ENCODE results near the gene CTRB2.
"Not testable (repeated sequence)": the region's sequence is repeated elsewhere in the genome, so short reads cannot be mapped to it uniquely, and the experiment has no call there.

The CTRB2 gene

DNA sequence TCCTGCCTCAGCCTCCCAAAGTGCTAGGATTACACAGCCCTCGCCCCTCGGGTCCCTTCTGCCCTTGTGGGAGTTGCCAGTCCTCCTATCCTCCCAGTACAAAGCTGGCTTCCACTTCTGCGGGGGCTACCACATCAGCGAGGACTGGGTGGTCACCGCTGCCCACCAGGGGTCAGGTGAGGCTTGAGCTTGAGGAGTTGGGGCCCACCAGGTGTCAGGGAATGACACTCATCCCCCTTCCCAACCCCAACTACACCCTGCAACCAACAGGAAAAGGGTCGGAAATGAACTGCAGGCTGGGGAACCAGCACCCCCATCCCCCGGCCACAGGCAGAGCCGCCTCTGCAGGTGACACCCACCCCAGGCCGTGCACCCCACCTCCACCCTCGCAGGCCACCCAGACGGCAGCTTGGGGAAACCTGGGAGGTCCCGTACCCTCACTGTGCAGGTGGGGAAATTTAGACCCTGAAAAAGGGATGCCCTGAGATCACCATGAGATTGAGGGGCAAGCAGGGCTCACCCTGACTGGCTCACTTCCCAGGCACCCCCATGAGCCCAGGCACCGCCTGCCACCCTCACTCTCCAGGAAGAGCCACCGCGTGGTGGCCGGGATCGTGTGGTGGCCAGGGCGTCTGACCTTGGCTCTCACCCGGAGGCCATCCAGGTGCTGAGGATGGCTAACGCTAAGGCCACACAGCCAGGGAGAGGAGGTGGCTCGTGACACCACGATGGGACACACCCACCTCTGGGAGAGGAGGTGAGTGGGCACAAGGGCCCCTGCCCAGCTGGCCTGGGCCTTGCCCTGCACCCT, 19.8 kb upstream of the CTRB2 start:
- DNase-seq: no peak
- TF ChIP-seq POLR2A (IDR thresholded peaks at IDR 0.05; ENCODE audit: low read length): no peak
- TF ChIP-seq GATA1 (IDR thresholded peaks at IDR 0.05; ENCODE audit: low read depth, low read length): no peak

GRCh38 chr16:75225678-75226515, 18.9 kb upstream of the CTRB2 start:
- no peak for TF ChIP-seq GATA1 (IDR thresholded peaks at IDR 0.05; ENCODE audit: low read depth, low read length)
- TF ChIP-seq POLR2A (IDR thresholded peaks at IDR 0.05; ENCODE audit: low read length): no peak
- DNase-seq: no peak

- TF ChIP-seq POLR2A (IDR thresholded peaks at IDR 0.05; ENCODE audit: low read length) (no peak), GATA1 (IDR thresholded peaks at IDR 0.05; ENCODE audit: low read depth, low read length) (no peak)
- no peak for DNase-seq
These were observed 18.1 kb upstream of the CTRB2 start for GRCh38 chr16:75225092-75225491.

DNA sequence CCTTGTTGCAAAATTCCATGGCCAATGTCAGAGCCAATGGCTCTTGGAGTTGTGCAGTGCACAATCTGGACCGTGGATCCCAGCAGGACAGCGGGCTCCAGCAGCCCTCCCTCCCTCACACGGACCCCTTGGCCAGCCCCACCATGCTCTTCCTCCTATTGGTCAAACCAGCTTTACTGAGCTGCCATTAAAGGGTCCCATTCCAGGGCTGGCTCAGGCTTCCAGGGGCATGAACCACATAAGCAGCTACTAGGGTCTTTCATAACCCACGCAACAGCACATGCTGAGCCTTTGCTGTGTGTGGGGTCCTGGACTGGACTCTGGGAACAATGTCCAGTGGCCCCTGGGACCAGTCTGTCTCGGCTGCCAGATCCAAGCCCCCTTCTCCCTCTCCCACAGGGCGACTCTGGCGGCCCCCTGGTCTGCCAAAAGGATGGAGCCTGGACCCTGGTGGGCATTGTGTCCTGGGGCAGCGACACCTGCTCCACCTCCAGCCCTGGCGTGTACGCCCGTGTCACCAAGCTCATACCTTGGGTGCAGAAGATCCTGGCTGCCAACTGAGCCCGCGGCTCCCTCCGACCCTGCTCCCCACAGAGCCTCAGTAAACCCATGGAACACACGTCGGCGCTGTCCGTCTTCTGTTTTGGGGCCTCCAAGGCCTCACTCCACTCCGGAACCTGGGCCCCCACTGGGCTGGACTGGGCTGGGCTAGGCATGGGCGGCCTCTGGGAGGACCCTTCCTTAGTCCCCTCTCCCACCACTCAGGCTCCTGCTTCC, 17.5 kb upstream of the CTRB2 start:
- DNase-seq: no peak
- TF ChIP-seq POLR2A (IDR thresholded peaks at IDR 0.05; ENCODE audit: low read length) (no peak), GATA1 (IDR thresholded peaks at IDR 0.05; ENCODE audit: low read depth, low read length) (no peak)

- DNase-seq: not testable (repeated sequence)
These were observed 16.2 kb upstream of the CTRB2 start for GRCh38 chr16:75223129-75223528.

- TF ChIP-seq GATA1 (IDR thresholded peaks at IDR 0.05; ENCODE audit: low read depth, low read length): no peak
- no peak for TF ChIP-seq POLR2A (IDR thresholded peaks at IDR 0.05; ENCODE audit: low read length)
- no peak for DNase-seq
These were observed 15.4 kb upstream of the CTRB2 start for GRCh38 chr16:75222271-75222783.

DNA sequence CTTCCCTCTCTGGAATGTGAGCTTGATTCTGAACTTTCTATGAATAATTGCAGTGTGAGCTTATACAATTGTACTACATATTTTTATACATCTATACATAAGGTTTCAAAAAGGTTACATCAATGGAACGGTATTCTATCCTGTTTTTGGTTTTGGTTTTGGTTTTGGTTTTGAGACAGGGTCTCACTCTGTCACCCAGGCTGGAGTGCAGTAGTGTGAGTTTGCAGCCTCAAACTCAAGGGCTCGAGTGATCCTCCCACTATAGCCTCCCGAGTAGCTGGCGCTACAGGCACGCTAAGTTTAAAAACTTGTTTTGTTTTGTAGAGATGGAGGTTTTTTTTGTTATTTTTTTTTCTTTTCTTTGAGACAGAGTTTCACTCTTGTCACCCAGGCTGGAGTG, 12.9 kb upstream of the CTRB2 start:
- DNase-seq: no peak
- no peak for TF ChIP-seq GATA1 (IDR thresholded peaks at IDR 0.05; ENCODE audit: low read depth, low read length)
- no peak for TF ChIP-seq POLR2A (IDR thresholded peaks at IDR 0.05; ENCODE audit: low read length)

DNA sequence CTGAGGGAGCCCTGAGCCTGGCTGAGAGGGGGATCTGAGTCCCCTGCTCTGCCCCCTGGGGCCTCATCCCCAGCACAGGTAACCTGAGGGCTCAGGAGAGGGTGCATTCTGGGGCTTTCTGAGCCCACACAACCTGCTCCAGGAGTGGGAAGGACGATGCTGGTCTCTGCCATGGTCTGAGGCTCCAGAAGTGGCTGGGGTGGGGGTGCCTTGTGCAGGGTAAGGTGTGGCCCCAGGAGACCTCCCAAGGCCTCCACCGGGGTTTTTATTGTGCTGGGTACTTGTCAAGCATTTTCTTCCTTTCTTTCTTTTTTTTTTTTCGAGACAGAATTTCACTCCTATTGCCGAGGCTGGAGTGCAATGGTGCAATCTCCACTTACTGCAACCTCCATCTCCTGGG, 12.1 kb upstream of the CTRB2 start:
- TF ChIP-seq GATA1 (IDR thresholded peaks at IDR 0.05; ENCODE audit: low read depth, low read length) (no peak), POLR2A (IDR thresholded peaks at IDR 0.05; ENCODE audit: low read length) (no peak)
- no peak for DNase-seq

GRCh38 chr16:75218256-75219076, 11.5 kb upstream of the CTRB2 start, which contains the start of gene CTRB1:
Gene CTRB1, plus strand, starts transcription at chr16:75218988. Its CDS starts 20 bp downstream, at chr16:75219008.
- no peak for DNase-seq
- no peak for TF ChIP-seq GATA1 (IDR thresholded peaks at IDR 0.05; ENCODE audit: low read depth, low read length)

DNA sequence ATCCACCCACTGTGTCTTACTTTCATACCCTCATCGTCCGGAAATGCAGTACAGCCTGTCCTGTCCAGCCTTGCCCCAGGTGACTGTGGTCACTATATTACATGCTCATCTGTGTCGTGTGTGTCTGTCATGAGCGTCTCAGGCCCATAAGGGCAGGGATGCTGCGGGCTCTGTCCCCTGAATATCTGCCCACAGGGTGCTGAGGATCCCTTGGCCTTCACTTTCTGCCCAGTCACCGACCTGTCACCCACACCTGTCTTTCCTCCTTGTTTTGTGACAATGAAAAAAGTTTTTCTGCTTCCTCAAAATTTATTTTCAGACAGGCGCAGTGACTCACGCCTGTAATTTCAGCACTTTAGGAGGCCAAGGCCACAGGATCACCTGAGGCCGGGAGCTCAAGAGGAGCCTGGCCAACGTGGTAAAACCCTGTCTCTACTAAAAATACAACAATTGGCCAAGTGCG, 10.5 kb upstream of the CTRB2 start:
- TF ChIP-seq POLR2A (IDR thresholded peaks at IDR 0.05; ENCODE audit: low read length) (no peak), GATA1 (IDR thresholded peaks at IDR 0.05; ENCODE audit: low read depth, low read length) (no peak)
- DNase-seq: no peak

DNA sequence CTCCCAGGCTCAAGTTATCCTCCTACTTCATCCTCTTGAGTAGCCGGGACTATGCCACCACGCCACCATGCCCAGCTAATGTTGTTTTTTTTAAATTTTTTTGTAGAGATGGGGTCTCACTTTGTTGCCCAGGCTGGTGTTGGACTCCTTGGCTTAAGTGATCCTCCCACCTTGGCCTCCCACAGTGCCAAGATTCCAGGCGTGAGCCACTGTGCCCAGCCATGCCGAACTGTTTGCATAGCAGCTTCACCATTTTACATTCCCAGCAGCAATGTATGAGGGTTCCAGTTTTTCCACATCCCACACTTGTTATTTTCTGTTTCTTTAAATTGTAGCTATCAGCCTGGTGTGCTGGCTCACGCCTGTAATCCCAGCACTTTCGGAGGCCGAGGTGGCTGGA, 9.6 kb upstream of the CTRB2 start:
- DNase-seq: no peak
- TF ChIP-seq GATA1 (IDR thresholded peaks at IDR 0.05; ENCODE audit: low read depth, low read length) (no peak), POLR2A (IDR thresholded peaks at IDR 0.05; ENCODE audit: low read length) (no peak)

- no peak for DNase-seq
- no peak for TF ChIP-seq POLR2A (IDR thresholded peaks at IDR 0.05; ENCODE audit: low read length)
These were observed 9.2 kb upstream of the CTRB2 start for GRCh38 chr16:75216127-75216526.

DNA sequence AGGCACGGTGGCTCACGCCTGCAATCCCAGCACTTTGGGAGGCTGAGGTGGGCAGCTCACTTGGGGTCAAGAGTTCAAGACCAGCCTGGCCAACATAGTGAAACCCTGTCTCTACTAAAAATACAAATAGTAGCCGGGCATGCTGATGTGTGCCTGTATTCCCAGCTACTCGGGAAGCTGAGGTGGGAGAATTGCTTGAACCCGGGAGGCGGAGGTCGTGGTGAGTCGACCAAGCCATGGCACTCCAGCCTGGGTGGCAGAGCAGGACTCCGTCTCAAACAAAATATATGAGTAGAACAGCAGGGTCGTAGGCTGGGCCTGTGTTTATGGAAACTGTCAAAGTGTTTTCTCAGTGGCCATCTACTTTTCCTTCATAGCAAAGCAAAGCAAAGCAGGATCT, 4.3 kb upstream of the CTRB2 start:
- not testable (repeated sequence) for DNase-seq

All from erythroblast (primary cell).